ENCODE results near the gene SCN4B.

The SCN4B gene

DNA sequence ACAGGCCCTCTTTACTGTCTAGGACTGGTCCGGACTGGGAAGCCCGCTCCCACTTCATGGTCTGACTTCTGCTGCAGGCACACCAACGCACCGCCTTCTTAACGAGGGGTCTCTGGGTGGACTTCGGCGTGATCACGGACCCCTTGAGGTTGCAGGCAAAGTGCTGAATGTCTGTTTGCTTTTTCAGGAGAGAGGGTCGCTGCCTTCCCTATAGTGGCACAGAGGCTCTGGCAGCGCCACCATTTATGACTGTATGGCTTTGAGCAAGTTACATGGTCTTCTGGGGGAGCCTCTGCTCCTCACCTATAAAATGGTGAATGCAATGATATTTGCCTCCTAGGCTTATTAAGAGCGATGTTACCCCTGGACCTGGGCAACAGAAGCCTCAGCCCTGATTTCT is 1.4 kb upstream of the SCN4B start:
- peak overlapping the region; percentile 32 to 71 for H3K4me3 Mint-ChIP-seq
- H3K36me3 Mint-ChIP-seq (ENCODE audit: insufficient read depth) = no peaks in the 10 kb centered on the region
- H3K9me3 Mint-ChIP-seq = no peaks in the 10 kb centered on the region
- peaks cover 16 to 22% of the 10 kb centered on the region in 2 donors for H3K4me1 Mint-ChIP-seq (ENCODE audit: low read depth in 2 of 2)
- peaks cover 49 to 85% of the 10 kb centered on the region in 2 donors for H3K27me3 Mint-ChIP-seq
- no peak overlapping the region for H3K27ac Mint-ChIP-seq
- DNase-seq (no peak), ATAC-seq (replicated peaks) (no peak)

DNA sequence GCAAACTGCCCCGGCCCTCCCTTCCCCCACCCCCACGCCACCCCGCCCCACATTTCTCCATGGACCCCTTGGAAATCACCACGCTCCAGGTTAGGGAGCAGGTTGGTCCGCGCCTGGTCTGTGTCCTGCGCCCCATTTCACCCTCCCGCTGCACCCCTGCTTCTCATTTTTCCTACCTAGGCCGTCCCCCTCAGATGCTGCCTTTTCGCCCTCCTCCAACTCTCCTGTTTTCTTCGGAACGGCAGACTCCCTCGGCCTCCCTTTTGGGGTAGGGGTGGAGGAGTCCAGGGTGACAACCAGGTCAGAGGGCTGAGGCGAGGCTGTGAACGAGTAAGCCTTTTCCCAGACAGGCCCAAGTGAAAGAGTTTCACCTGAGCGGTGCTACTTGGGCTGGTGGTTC is 893 bp upstream of the SCN4B start:
- Mint-ChIP-seq H3K4me3 (peak overlapping the region; percentile 32 to 71), H3K27ac (no peak overlapping the region), H3K9me3 (no peaks in the 10 kb centered on the region), H3K4me1 (ENCODE audit: low read depth in 2 of 2) (peaks cover 16 to 22% of the 10 kb centered on the region in 2 donors), H3K36me3 (ENCODE audit: insufficient read depth) (no peaks in the 10 kb centered on the region), H3K27me3 (peaks cover 49 to 80% of the 10 kb centered on the region in 2 donors)
- no peak for DNase-seq
- no peak for ATAC-seq (replicated peaks)

DNA sequence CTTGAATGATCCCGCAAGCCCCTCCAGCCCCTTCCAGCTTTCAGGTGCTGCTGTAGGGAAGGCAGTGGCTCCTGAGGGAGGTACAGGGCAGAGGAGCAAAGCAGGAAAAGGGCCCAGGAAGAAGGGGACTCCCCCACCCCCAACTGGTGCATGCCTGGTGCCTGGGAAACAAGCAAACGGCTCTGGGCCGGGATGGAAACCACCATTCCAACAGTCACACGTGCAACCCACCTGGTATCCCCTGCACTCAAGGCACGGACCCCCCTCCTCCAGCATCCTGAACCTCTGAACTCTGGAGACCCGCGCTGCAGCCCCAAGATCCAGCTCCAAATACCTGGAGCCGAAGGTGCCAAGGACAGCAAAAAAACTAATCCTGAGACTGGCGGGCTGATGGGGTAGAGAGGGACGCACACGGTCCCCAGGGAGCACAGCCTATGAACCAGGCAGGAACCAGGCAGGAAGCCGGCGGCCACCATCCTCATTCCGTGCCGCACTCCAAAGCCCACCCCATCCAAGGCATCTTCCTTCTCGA is 537 bp downstream of the SCN4B start:
- H3K9me3 Mint-ChIP-seq = no peaks in the 10 kb centered on the region
- no peak for DNase-seq
- no peak overlapping the region for H3K27ac Mint-ChIP-seq
- ATAC-seq (replicated peaks) = no peak
- H3K36me3 Mint-ChIP-seq (ENCODE audit: insufficient read depth) = no peaks in the 10 kb centered on the region
- H3K4me3 Mint-ChIP-seq = peak overlapping the region; percentile 32 to 71
- H3K4me1 Mint-ChIP-seq (ENCODE audit: low read depth in 2 of 2) = peaks cover 15 to 18% of the 10 kb centered on the region in 2 donors
- H3K27me3 Mint-ChIP-seq = peaks cover 38 to 72% of the 10 kb centered on the region in 2 donors

DNA sequence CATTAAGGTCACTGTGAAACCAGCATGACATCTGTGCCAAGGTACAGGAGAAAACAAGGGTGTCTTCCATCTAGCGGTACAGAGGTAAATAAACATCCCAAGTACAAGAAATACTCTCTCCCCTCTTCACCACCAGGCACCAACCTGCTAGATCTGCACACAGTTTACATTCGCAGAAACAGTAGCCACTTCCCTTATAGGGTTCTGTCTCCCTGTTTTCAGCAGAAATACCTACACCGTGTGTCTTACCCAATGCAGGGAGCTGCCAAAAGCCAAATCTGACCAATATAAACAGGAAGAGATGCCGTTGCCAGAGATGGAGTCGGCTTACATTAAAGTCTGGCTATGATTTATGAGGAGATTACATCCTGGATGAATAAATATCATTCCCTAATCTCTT is 1.2 kb downstream of the SCN4B start:
- Mint-ChIP-seq H3K4me1 (ENCODE audit: low read depth in 2 of 2) (peaks cover 9 to 13% of the 10 kb centered on the region in 2 donors), H3K4me3 (no peak overlapping the region), H3K27ac (no peak overlapping the region), H3K27me3 (peaks cover 31 to 66% of the 10 kb centered on the region in 2 donors), H3K36me3 (ENCODE audit: insufficient read depth) (no peaks in the 10 kb centered on the region), H3K9me3 (no peaks in the 10 kb centered on the region)
- ATAC-seq (replicated peaks) = no peak
- DNase-seq = no peak

DNA sequence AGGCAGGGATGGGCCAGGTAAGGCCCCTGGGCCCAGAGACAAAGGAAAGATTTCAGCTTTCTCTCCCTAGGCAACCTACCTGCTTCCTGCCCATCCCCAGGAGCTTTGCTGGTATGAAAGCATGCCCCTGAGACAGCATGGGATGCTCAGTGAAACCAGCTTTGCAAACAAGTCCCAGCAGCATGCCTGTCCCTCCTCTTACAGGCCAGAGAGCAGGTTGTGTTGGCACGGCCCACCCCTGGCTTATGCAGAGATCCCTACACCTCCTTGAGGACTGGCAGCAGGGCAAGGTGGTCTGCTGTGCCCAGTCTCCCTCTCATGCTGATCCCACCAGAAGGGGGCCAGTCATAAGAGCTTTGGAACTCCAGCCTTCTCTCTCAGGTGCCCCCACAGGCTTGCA is 3.1 kb downstream of the SCN4B start:
- no peaks in the 10 kb centered on the region for H3K36me3 Mint-ChIP-seq (ENCODE audit: insufficient read depth)
- H3K27ac Mint-ChIP-seq = no peak overlapping the region
- ATAC-seq (replicated peaks) (no peak), DNase-seq (no peak)
- H3K27me3 Mint-ChIP-seq = peaks cover 22 to 55% of the 10 kb centered on the region in 2 donors
- no peaks in the 10 kb centered on the region for H3K9me3 Mint-ChIP-seq
- H3K4me1 Mint-ChIP-seq (ENCODE audit: low read depth in 2 of 2) = peaks cover 11 to 18% of the 10 kb centered on the region in 2 donors
- no peak overlapping the region for H3K4me3 Mint-ChIP-seq

DNA sequence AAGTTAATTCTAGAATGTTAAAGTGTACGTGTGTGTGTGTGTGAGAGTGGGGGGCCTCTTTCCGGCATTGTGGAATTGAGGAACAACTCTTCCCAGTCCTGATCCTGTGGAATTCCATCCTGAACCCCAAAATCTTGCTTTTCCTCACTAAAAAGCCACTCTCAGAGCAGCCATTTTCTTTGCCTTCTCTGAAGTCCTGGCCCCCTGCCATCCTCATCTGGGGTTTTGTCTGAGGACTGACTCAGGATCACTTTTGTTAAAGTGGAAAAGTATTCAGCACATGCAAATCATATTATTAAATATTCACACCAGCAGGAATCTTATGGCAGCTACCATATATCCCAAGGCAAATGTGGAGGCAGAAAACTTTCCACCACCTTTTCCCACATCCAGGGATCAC is 3.8 kb downstream of the SCN4B start:
- H3K4me3 Mint-ChIP-seq = no peak overlapping the region
- ATAC-seq (replicated peaks) (no peak), DNase-seq (no peak)
- H3K9me3 Mint-ChIP-seq = no peaks in the 10 kb centered on the region
- H3K4me1 Mint-ChIP-seq (ENCODE audit: low read depth in 2 of 2) = peaks cover 9 to 17% of the 10 kb centered on the region in 2 donors
- H3K36me3 Mint-ChIP-seq (ENCODE audit: insufficient read depth) = no peaks in the 10 kb centered on the region
- no peak overlapping the region for H3K27ac Mint-ChIP-seq
- peaks cover 22 to 55% of the 10 kb centered on the region in 2 donors for H3K27me3 Mint-ChIP-seq

DNA sequence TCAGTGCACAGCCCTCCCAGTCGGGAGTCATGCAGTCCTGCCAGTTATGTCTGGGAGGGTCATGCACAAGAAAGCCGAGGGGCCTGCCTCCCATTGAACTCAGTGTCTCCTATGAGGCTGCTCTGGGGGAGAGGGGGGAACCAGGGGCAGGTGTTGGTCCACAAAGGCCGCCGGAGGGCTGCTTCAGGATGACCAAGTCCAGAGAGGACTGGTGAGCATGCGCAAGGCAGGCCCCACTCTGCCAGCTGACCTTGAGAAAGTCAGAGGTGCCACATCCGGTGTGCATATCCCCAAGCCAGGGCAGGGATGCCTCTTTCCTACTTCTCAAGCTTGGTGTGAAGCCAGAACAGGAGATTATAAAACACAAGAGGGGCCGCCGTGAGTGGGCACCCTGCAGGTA is 4.4 kb downstream of the SCN4B start:
- H3K4me1 Mint-ChIP-seq (ENCODE audit: low read depth in 2 of 2) = peaks cover 4 to 12% of the 10 kb centered on the region in 2 donors
- H3K27me3 Mint-ChIP-seq = peaks cover 22 to 55% of the 10 kb centered on the region in 2 donors
- no peak overlapping the region for H3K4me3 Mint-ChIP-seq
- ATAC-seq (replicated peaks) (no peak), DNase-seq (no peak)
- no peaks in the 10 kb centered on the region for H3K9me3 Mint-ChIP-seq
- H3K27ac Mint-ChIP-seq = no peak overlapping the region
- no peaks in the 10 kb centered on the region for H3K36me3 Mint-ChIP-seq (ENCODE audit: insufficient read depth)

DNA sequence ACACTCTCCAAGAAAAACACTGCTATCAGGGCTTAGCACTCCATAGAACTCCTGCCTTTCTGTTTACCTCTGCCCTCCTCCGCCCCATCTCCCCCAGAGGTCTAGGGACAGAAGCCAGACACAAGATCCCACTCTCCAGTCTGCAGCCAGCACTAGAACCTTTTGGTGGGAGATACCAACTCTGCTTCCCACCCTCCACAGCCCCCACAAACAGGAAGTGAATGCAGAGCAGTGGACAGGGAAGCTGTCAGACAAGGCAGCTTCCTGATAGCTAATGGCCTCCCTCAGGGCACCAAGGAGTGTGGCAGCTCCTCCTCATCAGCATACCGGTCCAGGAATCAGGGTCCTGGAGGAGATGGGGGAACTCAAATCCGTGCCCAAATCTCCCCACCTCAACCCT is 5.1 kb downstream of the SCN4B start:
- Mint-ChIP-seq H3K36me3 (ENCODE audit: insufficient read depth) (no peaks in the 10 kb centered on the region), H3K9me3 (no peaks in the 10 kb centered on the region), H3K27me3 (peaks cover 27 to 57% of the 10 kb centered on the region in 2 donors), H3K4me1 (ENCODE audit: low read depth in 2 of 2) (peaks cover 4 to 12% of the 10 kb centered on the region in 2 donors), H3K4me3 (no peak overlapping the region), H3K27ac (no peak overlapping the region)
- DNase-seq = no peak
- no peak for ATAC-seq (replicated peaks)

DNA sequence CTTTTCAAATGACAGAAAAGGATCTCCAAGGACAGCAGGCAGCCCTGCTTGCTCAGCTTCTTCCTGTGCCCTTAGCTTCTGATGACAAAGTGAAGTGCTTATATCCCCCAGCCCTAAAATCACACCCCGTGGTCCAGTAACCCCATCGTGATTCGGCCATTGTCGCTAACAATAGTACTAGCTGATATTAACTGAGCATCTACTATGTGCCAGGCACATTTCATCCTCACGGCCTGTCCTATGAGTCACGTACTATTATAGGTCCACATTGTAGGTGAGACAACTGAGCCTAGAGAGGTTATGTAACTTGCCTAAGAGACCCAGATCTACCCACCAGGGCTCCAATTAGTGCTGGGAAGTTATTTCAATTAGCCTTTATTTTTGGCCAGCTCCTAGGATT is 6.1 kb downstream of the SCN4B start:
- peak overlapping the region; percentile 79 to 81 for H3K4me3 Mint-ChIP-seq
- H3K36me3 Mint-ChIP-seq (ENCODE audit: insufficient read depth) = no peaks in the 10 kb centered on the region
- peak overlapping the region in 1 of 2 donors; percentile 20 for H3K27ac Mint-ChIP-seq
- H3K4me1 Mint-ChIP-seq (ENCODE audit: low read depth in 2 of 2) = peaks cover 4 to 9% of the 10 kb centered on the region in 2 donors
- H3K27me3 Mint-ChIP-seq = peaks cover 36 to 57% of the 10 kb centered on the region in 2 donors
- DNase-seq = no peak
- no peaks in the 10 kb centered on the region for H3K9me3 Mint-ChIP-seq
- no peak for ATAC-seq (replicated peaks)

DNA sequence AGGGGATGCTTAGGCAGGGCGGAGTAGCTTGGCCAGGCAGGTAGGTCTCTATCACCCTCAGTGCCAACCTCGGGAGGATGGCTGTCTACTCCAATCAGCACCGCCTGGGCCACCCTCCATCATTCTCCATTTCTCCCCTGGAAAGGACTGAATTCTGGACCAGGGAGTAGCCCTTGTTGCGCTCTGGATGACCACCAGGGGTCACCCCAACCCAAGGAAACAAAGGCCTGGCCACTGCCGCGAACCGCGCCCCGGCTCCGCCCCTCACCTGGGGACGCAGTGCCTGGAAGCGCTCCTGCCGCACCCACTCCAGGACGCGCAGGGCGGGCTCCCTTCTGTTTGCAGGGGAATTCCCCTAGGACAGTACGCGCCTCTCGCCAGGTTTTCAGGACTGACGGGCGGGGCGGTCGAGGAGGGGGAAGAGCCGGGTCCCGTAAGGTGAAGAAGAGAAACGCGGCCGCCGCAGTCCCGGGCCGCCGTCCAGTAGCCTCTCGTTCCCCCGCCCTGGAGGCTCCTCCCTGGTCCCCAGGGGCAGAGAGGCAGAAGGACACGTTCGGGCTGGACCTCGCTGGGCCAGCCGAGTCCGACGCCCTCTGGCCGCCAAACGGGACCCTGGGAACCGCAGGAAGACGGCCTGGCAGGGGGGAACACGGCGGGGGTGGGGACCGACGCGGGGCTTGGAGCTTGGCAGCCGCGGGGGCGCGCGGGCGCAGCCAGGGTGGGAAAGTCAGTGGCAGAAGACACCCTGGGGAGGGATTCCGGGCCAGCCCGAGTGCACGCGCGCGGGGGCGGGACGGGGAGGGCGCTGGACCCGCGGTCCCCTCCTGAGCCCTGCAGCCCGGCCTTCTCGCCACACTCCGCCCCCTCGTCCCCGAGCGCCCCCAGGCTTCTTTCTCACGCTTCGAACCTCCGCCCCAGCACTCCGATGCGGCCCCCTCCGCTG is 7.1 kb downstream of the SCN4B start:
- Mint-ChIP-seq H3K36me3 (ENCODE audit: insufficient read depth) (no peaks in the 10 kb centered on the region), H3K4me3 (peak overlapping the region; percentile 79 to 81), H3K9me3 (no peaks in the 10 kb centered on the region), H3K27ac (peak overlapping the region in 1 of 2 donors; percentile 20), H3K27me3 (peaks cover 46 to 57% of the 10 kb centered on the region in 2 donors), H3K4me1 (ENCODE audit: low read depth in 2 of 2) (peaks cover 4 to 9% of the 10 kb centered on the region in 2 donors)
- peak; percentile 79 to 83 (median 83) for DNase-seq
- peak; percentile 94 for ATAC-seq (replicated peaks)

DNA sequence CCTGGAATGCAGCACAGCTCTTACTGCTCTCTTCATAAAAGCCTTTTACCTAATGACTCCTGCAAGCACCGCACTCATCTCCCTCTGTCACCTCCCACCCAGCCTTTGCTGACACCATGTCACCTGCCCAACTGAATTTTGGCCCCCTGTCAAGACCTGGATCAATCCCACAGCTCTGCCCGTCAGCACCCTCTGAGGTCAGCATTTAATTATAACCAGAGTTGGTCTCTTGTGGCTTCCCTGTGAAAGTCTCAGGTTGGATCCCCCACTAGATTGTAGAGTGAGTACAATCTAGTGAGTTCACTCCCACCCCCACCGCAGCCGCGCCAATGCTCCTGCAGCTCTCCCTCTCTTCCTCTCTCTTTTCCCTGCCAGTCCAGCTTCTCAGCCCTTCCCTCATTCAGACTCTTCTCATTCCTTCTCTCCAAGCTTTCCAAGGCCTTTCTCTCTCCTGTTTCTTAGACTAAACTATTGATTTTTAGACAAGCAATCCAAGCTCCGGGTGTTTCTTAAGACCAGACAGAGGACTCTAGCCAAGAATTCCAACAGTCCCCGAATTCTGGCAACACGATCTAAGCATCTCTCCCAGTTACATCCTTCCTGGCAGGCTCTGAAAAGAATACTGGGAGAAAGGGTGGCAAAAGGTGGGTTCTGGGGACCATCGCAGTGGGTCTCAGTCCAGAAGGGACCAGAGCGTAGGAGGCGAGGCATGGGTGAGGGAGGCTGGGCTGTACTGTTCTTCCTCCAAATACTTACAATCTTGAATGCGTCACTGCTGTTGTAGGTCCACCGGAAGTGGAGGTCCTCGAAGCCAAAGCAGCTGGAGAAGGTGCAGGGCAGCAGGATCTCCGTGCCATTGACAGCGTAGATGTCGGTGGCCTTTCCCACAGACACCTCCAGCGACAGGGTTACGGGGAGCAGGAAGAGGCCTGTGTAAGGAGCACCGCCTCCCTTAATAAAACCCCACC is 8.0 kb downstream of the SCN4B start:
- peaks cover 4 to 9% of the 10 kb centered on the region in 2 donors for H3K4me1 Mint-ChIP-seq (ENCODE audit: low read depth in 2 of 2)
- peak overlapping the region; percentile 79 to 81 for H3K4me3 Mint-ChIP-seq
- peaks cover 53 to 64% of the 10 kb centered on the region in 2 donors for H3K27me3 Mint-ChIP-seq
- H3K36me3 Mint-ChIP-seq (ENCODE audit: insufficient read depth) = no peaks in the 10 kb centered on the region
- ATAC-seq (replicated peaks) (no peak), DNase-seq (no peak)
- H3K27ac Mint-ChIP-seq = no peak overlapping the region
- H3K9me3 Mint-ChIP-seq = no peaks in the 10 kb centered on the region

DNA sequence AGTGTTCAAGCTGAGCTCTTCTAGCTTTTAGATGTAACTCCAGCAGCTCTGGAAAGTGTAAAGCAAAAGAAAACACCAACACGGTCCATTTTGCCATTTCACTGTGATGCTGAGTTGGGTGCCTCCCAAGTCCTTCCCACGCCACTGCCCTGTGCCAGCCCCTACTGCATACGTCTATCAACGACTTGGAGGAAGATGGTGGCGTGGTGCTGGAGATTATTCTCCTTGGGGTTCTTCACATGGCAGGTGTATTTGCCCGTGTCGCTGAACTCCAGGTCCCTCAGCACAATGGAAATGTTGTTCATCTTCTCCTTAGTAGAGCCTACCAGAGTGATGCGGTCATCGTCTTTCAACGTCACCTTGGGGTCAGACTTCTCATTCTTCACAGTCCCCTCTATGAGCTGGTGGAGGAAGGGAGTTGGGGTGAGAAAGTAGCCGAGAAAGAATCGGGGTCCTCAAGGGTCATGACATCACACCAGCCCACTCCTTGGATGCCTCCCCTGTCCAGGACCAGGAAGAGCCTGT is 8.9 kb downstream of the SCN4B start:
- Mint-ChIP-seq H3K27me3 (peaks cover 61 to 73% of the 10 kb centered on the region in 2 donors), H3K4me3 (no peak overlapping the region), H3K9me3 (no peaks in the 10 kb centered on the region), H3K4me1 (ENCODE audit: low read depth in 2 of 2) (peaks cover 4 to 9% of the 10 kb centered on the region in 2 donors), H3K27ac (no peak overlapping the region), H3K36me3 (ENCODE audit: insufficient read depth) (no peaks in the 10 kb centered on the region)
- DNase-seq (no peak), ATAC-seq (replicated peaks) (no peak)

DNA sequence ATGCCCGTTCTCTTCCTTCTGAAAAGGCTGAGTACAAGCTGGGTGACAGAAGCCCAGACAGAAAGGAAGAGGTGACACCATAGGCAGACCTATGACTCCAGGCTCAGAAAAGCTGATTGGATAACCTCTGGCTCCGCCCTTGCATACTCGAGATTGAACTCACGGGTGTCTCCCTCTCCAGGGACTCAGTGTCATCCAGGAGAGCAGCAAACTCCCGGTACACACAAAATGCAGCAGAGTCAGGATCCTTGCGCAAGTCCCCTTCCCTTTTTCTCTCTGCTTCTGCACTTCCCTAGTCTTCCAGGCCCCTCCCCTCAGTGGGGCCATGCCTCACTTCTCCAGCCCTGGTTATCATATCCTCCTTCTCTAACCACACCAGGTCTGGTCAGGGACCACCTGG is 9.8 kb downstream of the SCN4B start:
- no peak for ATAC-seq (replicated peaks)
- DNase-seq = no peak
- Mint-ChIP-seq H3K36me3 (ENCODE audit: insufficient read depth) (no peaks in the 10 kb centered on the region), H3K4me3 (no peak overlapping the region), H3K9me3 (no peaks in the 10 kb centered on the region), H3K27ac (no peak overlapping the region), H3K4me1 (ENCODE audit: low read depth in 2 of 2) (peaks cover 4 to 9% of the 10 kb centered on the region in 2 donors), H3K27me3 (peaks cover 67 to 73% of the 10 kb centered on the region in 2 donors)

All from effector memory CD8-positive, alpha-beta T cell (primary cell).